ENCODE results near the gene GBP2. TPM values are rescaled to one million over a fixed set of nuclear protein-coding genes. Genes with fewer than 3 reads are reported as not detected.

GBP2 gene
- total and polyA plus RNA-seq, 12 donors: 13.8 to 356 (median 204) TPM

DNA sequence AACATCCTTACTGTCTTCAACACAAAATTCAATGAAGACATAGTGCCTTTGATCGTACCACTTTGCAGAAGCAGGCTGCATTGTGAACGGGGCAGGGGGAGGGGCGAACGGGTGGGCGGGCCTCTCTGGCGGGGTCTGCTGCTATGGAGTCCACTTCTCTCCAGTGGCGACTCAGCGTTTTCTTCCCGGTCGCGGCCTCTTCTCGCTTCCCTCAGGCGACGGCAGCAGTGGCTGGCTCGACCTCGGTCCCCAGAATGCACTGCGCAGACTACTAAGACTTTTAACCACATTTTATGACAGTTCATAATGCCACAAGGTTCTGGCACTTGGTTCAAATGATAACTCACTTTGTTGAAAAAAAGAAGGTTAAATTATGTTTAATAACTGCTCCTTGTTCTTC lies 21.2 kb downstream of the GBP2 start:
- 93 to 98% (median 96%) methylated on average over 14 to 17 of the region's 17 CpGs for WGBS, 4 donors
- TF ChIP-seq, protein P1, sequence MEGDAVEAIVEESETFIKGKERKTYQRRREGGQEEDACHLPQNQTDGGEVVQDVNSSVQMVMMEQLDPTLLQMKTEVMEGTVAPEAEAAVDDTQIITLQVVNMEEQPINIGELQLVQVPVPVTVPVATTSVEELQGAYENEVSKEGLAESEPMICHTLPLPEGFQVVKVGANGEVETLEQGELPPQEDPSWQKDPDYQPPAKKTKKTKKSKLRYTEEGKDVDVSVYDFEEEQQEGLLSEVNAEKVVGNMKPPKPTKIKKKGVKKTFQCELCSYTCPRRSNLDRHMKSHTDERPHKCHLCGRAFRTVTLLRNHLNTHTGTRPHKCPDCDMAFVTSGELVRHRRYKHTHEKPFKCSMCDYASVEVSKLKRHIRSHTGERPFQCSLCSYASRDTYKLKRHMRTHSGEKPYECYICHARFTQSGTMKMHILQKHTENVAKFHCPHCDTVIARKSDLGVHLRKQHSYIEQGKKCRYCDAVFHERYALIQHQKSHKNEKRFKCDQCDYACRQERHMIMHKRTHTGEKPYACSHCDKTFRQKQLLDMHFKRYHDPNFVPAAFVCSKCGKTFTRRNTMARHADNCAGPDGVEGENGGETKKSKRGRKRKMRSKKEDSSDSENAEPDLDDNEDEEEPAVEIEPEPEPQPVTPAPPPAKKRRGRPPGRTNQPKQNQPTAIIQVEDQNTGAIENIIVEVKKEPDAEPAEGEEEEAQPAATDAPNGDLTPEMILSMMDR (IDR thresholded peaks at IDR 0.05): no peak
- TF ChIP-seq POLR2A (IDR thresholded peaks at IDR 0.05): no peak
- no peaks in the 10 kb centered on the region for H3K9me3 ChIP-seq (replicated peaks in 1 of 3)
- no peaks in the 10 kb centered on the region for H3K27me3 ChIP-seq
- DNase-seq: no peak
- no peaks in the 10 kb centered on the region for H3K4me1 ChIP-seq (replicated peaks in 1 of 2)
- H3K27ac ChIP-seq: no peak overlapping the region
- no peak overlapping the region for H3K4me3 ChIP-seq
- H3K36me3 ChIP-seq (replicated peaks in 1 of 2): peaks cover 0 to 38% of the 10 kb centered on the region in 2 donors
- intact Hi-C loops (cut with DNase I): no loop called here

DNA sequence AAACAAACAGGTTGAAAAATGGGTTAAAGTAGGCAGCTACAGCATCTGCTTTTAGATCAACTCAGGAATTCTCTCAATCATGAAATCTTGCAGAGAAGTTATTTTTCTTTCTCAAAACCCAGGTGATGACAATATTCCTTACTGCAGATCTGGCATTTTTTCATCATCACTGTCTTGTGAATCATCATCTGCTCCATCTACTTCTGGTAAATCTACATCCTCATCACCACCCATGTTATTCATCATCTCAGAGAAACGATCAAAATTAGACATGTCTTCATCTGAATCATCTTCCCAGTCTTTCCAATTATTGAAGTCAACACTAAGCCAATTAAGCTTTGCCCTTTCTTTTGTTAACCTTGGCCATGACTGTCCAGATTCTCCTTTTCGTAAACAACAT lies 21.8 kb downstream of the GBP2 start:
- Histone ChIP-seq H3K9me3 (replicated peaks in 1 of 3) (no peaks in the 10 kb centered on the region), H3K36me3 (replicated peaks in 1 of 2) (peaks cover 0 to 33% of the 10 kb centered on the region in 2 donors), H3K27ac (no peak overlapping the region), H3K4me3 (no peak overlapping the region), H3K27me3 (no peaks in the 10 kb centered on the region), H3K4me1 (replicated peaks in 1 of 2) (no peaks in the 10 kb centered on the region)
- TF ChIP-seq, protein P1 (IDR thresholded peaks at IDR 0.05): no peak
- TF ChIP-seq POLR2A (IDR thresholded peaks at IDR 0.05): no peak
- DNase-seq: no peak
- intact Hi-C loops (cut with DNase I): no loop called here
- 73 to 84% (median 79%) methylated on average over 2 of the region's 2 CpGs for WGBS, 4 donors

DNA sequence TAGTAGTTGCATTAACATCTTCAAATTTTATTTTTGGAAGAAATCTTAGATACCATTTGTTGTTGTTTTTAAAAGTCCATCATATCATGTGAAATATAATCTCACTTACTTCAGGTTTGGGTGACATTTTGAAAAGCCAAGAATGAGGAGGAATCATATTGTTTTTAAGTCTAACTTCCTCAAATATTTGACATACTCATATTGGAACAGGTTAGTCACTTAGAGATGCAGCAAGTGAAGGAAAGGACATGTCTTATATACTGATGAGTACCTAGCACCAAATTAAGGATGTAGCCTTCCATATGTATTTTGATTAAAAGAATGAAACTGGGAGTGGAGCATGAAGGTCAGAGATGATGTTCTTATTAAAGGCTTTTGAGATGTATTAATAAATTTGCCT lies 23.9 kb downstream of the GBP2 start:
- Histone ChIP-seq H3K4me3 (no peak overlapping the region), H3K9me3 (replicated peaks in 1 of 3) (no peaks in the 10 kb centered on the region), H3K4me1 (replicated peaks in 1 of 2) (no peaks in the 10 kb centered on the region), H3K27me3 (no peaks in the 10 kb centered on the region), H3K27ac (no peak overlapping the region), H3K36me3 (replicated peaks in 1 of 2) (peaks cover 0 to 11% of the 10 kb centered on the region in 2 donors)
- DNase-seq: no peak
- TF ChIP-seq POLR2A (IDR thresholded peaks at IDR 0.05): no peak
- TF ChIP-seq, protein P1 (IDR thresholded peaks at IDR 0.05): no peak
- intact Hi-C loops (cut with DNase I): no loop called here

DNA sequence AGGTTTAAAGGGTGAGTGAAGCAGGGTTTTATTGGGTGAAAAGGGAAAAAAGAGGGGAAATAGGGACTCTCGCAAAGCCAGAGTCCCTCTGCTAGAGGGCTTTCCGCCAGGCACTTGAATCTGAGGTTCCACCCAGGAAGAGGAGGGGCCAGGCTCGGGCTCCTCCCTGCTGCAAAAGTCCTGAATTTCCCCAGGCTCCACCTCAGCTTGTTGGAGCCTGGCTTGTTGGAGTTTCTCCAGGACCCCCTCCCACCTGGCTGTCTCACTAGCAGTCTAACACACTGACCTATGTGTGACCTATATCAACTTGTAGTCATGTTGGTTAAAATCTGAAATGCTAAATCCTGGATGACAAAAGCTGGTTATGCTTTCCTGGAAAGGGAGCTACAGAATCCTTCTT lies 25.5 kb downstream of the GBP2 start:
- no peak for TF ChIP-seq POLR2A (IDR thresholded peaks at IDR 0.05)
- TF ChIP-seq, protein P1 (IDR thresholded peaks at IDR 0.05): no peak
- H3K4me1 ChIP-seq (replicated peaks in 1 of 2): no peaks in the 10 kb centered on the region

More for the DNA sequence above, 25.5 kb downstream of the GBP2 start:
- Histone ChIP-seq H3K36me3 (replicated peaks in 1 of 2) (peaks cover 0 to 5% of the 10 kb centered on the region in 2 donors), H3K27me3 (no peaks in the 10 kb centered on the region), H3K9me3 (replicated peaks in 1 of 3) (no peaks in the 10 kb centered on the region), H3K27ac (no peak overlapping the region), H3K4me3 (no peak overlapping the region)
- no peak for DNase-seq
- intact Hi-C loops (cut with DNase I): no loop called here
- WGBS, 4 donors: 81 to 94% (median 91%) methylated on average over 3 of the region's 3 CpGs

All from adrenal gland (tissue), 12 donors.